ENCODE measurements around the gene GPR160.

The GPR160 gene

GRCh38 chr3:170064108-170064507 lies 26.3 kb downstream of the GPR160 start:
- no peak for DNase-seq (ENCODE audit: low read depth, low spot score)

GRCh38 chr3:170075441-170076091 lies 37.8 kb downstream of the GPR160 start:
- no peak for DNase-seq (ENCODE audit: low read depth, low spot score)

- no peak for DNase-seq (ENCODE audit: low read depth, low spot score)
These were observed 39.0 kb downstream of the GPR160 start for GRCh38 chr3:170076715-170077238.

GRCh38 chr3:170077361-170077760 lies 39.6 kb downstream of the GPR160 start:
- DNase-seq (ENCODE audit: low read depth, low spot score), result no peak

GRCh38 chr3:170078620-170079281 lies 41.0 kb downstream of the GPR160 start:
- no peak for DNase-seq (ENCODE audit: low read depth, low spot score)

- no peak for DNase-seq (ENCODE audit: low read depth, low spot score)
These were observed 41.9 kb downstream of the GPR160 start for GRCh38 chr3:170079536-170080165.

GRCh38 chr3:170080605-170081004 lies 42.8 kb downstream of the GPR160 start:
- DNase-seq (ENCODE audit: low read depth, low spot score), result no peak

- no peak for DNase-seq (ENCODE audit: low read depth, low spot score)
These were observed 43.4 kb downstream of the GPR160 start for GRCh38 chr3:170081079-170081741.

GRCh38 chr3:170083343-170083742 lies 45.5 kb downstream of the GPR160 start:
- no peak for DNase-seq (ENCODE audit: low read depth, low spot score)

GRCh38 chr3:170085396-170085795 lies 47.6 kb downstream of the GPR160 start:
- DNase-seq (ENCODE audit: low read depth, low spot score), result no peak

- DNase-seq (ENCODE audit: low read depth, low spot score), result no peak
These were observed 52.2 kb downstream of the GPR160 start for GRCh38 chr3:170089862-170090600.

- DNase-seq (ENCODE audit: low read depth, low spot score), result no peak
These were observed 52.8 kb downstream of the GPR160 start for GRCh38 chr3:170090601-170090981.

GRCh38 chr3:170092907-170093306 lies 55.1 kb downstream of the GPR160 start:
- DNase-seq (ENCODE audit: low read depth, low spot score), result no peak

GRCh38 chr3:170095771-170096170 lies 58.0 kb downstream of the GPR160 start:
- DNase-seq (ENCODE audit: low read depth, low spot score), result no peak

GRCh38 chr3:170096342-170096741 lies 58.5 kb downstream of the GPR160 start:
- no peak for DNase-seq (ENCODE audit: low read depth, low spot score)

GRCh38 chr3:170098753-170099152 lies 61.0 kb downstream of the GPR160 start:
- DNase-seq (ENCODE audit: low read depth, low spot score), result no peak

GRCh38 chr3:170100944-170101343 lies 63.1 kb downstream of the GPR160 start:
- no peak for DNase-seq (ENCODE audit: low read depth, low spot score)

GRCh38 chr3:170102431-170102830 lies 64.6 kb downstream of the GPR160 start:
- no peak for DNase-seq (ENCODE audit: low read depth, low spot score)

GRCh38 chr3:170107941-170108340 lies 70.1 kb downstream of the GPR160 start:
- DNase-seq (ENCODE audit: low read depth, low spot score), result no peak

- no peak for DNase-seq (ENCODE audit: low read depth, low spot score)
These were observed 71.2 kb downstream of the GPR160 start for GRCh38 chr3:170108955-170109354.

- DNase-seq (ENCODE audit: low read depth, low spot score), result no peak
These were observed 71.9 kb downstream of the GPR160 start for GRCh38 chr3:170109579-170110293.

All from ELF-1 (cell line).